Measurements from ENCODE around the gene SESTD1.

SESTD1 gene, protein sequence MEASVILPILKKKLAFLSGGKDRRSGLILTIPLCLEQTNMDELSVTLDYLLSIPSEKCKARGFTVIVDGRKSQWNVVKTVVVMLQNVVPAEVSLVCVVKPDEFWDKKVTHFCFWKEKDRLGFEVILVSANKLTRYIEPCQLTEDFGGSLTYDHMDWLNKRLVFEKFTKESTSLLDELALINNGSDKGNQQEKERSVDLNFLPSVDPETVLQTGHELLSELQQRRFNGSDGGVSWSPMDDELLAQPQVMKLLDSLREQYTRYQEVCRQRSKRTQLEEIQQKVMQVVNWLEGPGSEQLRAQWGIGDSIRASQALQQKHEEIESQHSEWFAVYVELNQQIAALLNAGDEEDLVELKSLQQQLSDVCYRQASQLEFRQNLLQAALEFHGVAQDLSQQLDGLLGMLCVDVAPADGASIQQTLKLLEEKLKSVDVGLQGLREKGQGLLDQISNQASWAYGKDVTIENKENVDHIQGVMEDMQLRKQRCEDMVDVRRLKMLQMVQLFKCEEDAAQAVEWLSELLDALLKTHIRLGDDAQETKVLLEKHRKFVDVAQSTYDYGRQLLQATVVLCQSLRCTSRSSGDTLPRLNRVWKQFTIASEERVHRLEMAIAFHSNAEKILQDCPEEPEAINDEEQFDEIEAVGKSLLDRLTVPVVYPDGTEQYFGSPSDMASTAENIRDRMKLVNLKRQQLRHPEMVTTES

DNA sequence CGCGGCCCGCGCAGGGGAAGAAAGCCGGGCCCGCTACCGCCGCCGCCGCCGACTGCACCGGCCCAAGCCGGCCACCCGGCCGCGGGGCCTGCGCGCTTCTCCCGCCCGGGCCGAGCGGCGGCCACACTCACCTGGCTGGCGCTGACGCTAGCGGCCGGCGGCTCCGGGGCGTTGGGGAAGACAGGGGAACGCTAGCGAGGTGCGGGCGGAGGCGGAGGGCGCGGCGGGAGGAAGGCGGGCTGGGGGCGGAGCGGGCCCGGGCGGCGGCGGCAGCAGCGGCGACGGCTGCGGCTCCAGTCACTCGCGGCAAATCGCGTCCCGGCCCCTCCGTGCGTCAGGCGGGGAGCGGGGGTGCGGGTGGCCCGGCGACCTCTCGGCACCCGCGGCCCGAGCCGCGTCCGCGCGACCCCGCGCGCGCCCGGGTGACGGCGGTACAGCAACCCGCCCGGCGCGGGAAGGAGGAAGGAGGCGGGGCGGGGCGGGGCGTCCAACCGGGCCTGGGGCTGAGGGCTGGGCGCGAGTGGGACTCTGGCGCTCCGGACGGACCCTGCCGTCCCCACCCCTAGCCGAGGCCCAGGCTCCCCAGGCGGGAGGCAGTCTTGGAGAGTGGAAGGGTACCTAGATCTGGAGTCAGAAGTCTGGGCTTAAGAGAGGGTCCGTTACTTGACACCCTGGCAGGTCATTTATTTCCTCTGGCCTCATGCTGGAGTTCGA is at the start of gene SESTD1:
TSS of gene SESTD1 (minus strand) at position 465 of the 714 bp plus-strand sequence. CDS start 72,991 bp downstream, outside the sequence.
- no peak for DNase-seq (ENCODE audit: low spot score)

DNA sequence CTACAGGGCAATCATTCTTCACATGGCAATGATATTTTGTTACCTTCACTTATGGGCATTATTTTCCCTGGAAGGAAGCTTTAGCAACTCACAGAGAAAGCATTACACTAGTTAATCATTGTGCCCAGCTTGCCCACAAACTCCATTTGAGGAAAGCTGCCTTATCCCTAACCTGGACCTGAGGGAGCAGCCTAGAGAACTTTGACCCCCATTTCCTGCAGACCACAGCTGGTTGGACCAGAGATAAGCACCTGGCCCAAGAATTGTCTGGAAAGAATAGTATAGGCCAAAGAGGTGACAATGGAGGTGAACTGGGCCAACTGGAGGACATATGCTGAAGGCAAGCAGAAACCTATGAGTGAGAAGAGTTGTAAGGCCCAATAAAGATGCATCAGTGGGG is 48.4 kb upstream of the SESTD1 start:
- DNase-seq (ENCODE audit: low spot score): no peak

DNA sequence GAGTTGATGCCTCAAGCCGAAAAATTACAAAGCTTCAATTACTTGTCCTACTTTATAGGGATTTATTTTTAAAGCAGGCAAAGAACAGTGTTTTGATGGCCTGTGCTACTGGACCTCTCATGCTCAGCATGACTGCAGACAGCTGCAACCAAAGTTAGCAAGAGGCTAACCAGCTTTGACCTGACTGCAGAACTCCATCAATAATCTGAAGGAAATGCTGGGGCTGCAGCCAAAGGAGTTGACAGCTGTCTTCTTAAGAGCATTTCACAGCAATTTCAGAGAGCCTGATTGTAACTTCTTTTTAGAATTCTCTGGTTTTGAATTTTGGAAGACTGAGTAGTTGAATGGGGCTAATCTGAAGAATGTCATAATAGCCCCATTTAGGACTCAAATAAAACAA is 46.5 kb upstream of the SESTD1 start:
- no peak for DNase-seq (ENCODE audit: low spot score)

DNA sequence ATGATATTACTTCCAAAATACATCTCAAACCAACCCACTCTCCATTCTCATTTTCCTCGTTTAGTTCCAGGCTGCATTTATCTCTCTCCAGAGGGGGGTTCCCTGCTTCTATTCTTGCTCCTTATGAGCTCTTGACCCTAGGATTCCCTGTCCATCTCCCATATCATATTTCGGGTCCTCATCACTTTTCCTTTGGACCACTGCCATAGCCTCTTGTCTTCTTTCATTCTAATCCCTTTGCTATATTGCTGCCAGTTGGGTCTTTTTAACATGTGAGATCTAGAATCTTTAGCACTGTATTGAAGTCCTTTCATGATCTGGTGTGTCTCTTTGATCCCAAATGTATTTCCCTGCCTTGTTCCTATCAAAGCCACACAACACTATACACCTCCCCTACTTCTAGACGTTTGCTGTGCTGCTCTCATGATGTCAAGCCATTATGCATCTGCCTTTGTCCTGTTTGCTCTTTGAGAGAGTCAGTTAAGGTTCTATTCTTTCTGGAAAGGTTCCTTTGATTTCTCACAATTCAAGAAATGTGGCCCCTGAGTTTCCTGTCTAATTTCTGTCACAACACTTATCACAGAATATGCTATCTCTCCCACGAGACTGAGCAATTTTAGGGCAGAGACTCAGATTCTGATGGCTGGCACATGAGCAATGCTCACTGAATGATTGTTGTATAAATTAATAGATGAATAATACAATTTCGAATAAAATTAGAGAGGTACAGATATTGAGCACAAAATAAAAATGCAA is 43.2 kb upstream of the SESTD1 start:
- no peak for DNase-seq (ENCODE audit: low spot score)

DNA sequence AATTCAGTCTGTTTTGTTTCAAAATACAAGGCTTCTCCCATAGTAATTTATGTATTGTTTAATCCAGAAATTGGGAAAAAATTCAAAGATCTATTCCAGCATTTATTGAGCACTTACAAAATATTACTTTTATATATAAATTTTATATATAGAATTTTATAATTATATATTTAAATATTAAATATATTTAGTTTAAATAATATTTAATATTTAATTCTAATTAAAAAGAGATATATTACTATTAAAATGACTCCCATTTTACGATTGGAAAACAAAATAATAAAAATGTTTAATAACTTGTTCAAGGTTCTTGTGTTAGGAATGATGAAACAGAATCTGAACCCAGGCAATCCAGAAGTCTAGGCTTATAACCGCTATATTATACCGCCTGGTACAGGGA is 40.5 kb upstream of the SESTD1 start:
- DNase-seq (ENCODE audit: low spot score): no peak

DNA sequence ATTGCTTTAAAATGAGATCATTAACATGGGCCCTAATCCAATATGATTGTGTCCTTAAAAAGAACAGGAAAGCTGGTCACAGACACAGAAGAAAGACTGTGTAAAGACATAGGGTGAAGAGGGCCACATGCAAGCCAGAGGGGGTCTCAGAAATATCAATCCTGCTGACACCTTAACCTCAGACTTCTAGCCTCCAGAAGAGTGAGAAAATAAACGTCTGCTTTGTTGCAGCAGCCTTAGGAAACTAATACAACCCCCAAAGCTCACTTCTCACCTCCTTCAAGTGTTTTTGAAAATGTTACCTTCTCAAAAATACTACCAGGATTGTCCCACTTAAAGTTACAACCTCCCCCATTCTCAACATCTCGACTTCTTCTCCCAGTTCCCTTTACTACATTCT is 39.8 kb upstream of the SESTD1 start:
- no peak for DNase-seq (ENCODE audit: low spot score)

DNA sequence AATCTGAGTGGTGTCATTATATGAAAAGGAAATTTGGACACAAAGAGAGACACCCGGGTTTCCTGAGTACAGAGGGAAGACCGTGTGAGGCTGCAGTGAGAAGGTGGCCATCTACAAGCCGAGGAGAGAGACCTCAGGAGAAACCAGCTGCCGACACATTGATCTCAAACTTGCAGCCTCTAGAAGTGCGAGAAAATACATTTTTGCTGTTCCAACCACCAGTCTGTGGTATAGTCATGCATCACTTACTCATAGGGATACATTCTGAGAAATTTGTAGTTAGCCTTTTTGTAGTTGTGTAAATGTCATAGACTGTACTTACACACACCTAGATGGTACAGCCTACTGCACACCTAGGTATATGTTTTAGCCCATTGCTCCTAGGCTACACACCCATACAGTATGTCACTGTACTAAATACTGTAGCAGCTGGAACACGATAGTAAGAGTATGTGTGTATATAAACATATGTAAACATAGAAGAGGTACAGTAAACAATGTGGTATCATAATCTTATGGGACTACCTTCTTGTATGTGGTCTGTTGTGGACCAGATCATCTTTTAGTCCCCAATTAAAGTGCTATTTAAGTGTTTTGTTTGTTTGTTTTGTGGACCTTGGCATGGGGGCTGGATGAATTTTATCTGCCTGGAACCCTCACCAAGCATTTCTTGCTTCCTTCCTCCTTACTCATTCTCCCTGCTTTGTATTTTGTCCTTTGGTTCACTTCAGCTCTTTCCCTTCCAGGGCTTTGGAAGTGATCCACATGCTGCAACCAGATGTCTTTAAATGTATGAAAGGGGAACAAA is 38.3 kb upstream of the SESTD1 start:
- no peak for DNase-seq (ENCODE audit: low spot score)

DNA sequence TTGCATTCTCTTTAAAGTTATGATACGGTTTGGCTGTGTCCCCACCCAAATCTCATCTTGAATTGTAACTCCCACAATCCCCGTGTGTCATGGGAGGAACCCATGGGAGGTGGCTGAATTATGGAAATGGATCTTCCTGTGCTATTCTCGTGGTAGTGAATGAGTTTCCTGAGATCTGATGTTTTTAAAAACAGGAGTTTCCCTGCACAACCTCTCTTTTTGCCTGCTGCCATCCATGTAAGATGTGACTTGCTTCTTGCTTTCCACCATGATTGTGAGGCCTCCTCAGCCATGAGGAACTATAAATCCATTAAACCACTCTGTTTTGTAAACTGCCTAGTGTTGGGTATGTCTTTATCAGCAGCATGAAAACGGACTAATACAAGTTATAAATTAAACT is 37.5 kb upstream of the SESTD1 start:
- DNase-seq (ENCODE audit: low spot score): no peak

DNA sequence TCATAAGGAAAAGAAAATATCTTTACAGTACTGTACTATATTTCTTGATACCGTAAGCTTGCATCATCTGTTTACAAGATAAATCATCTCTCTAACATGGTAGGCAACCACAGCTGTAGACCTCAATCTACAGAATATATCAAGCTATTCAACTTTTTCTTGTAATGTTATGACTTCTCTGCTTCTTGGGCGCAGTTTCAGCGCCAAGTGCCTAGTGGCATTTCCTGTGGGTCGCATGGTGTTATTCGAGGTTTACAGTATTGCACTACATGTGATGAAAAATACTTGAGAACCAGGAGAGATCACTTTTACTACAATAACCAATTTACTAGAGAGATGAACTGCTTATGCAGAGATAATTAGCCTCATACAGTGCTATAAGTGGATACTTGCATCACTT is 34.0 kb upstream of the SESTD1 start:
- no peak for DNase-seq (ENCODE audit: low spot score)

DNA sequence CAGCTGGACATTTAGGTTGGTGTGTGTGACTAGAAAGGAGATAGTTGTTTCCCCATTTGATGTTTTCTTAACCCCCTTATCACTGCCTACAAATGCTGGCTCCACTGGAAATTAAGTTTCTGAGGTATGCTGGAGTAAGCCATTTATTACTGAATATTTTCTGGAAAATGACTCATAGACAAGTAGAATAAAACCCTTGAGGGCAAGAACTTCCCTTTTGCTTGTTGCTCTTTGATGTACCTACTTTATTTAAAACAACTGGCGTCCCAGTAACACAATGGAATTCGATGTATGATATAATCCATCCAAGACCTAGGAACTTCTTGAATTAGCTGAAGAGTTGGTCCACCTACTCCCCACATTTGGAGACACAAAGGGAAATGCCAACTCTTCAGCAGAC is 33.3 kb upstream of the SESTD1 start:
- DNase-seq (ENCODE audit: low spot score): no peak

DNA sequence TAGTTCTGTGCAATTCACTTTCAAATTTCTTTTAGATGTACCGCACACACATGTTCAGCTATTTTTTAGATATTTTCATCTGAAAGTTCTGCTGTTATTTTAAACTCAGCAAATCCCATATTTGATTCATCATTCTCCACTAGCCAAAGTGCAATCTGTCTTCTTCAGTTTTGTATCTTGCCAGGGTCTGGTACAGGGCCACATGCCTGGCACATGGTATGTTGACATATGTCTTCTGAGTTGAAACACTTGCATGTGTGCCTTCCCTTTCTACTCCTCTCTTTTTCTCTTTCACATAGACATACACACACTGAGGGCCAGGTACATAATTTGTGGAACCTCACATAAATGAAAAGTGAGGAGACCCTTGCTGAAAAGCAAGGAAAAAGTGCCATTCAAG is 25.7 kb upstream of the SESTD1 start:
- no peak for DNase-seq (ENCODE audit: low spot score)

DNA sequence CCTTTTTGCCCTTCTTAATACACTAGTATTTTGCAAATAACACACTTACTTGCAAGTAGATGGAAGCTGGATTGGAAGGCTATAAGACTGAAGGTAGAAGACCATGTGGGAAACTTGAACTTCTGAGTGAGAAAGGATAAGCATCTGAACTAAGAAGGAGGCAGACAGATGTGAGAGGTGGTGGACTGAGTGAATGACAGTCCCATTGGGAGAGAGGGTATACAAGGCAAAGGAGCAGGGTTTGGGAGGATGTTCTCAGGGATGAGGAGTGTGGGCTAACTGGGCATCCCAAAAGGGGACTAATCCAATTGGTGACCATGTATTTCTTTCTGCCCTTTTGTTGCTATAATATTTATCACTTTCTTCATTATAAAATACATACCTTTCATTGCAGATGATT is 20.4 kb upstream of the SESTD1 start:
- DNase-seq (ENCODE audit: low spot score): no peak

DNA sequence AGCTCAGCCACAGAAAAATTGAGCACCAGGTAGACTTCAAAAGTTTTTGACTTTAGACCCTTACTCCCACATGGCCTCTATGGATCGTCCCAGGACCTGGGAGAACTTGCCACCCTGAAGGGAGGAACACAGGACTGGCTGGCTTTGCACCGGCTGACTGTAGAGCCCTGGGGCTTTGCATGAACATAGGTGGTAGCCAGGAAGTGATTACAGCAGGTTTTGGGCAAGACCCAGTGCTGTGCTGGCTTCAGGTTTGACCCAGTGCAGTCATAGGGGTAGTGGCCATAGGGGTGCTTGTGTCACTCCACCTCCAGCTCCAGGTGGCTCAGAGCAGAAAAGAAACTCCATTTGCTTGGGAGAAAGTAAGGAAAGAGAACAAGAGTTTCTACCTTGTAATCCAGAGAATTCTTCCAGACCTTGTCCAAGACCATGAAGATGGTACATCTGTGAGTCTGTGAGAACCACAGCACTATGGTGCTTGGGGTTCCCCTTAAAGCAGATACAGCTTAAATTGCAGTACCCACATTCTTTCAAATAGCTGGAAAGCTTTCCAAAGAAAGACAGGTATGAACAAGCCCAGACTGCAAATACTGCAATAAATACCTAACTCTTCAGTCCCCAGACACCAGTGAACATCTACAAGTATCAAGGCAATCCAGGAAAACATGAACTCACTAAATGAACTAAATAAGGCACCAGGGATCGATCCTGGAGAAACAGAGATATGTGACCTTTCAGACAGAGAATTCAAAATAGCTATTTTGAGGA is 13.0 kb upstream of the SESTD1 start:
- DNase-seq (ENCODE audit: low spot score): no peak

DNA sequence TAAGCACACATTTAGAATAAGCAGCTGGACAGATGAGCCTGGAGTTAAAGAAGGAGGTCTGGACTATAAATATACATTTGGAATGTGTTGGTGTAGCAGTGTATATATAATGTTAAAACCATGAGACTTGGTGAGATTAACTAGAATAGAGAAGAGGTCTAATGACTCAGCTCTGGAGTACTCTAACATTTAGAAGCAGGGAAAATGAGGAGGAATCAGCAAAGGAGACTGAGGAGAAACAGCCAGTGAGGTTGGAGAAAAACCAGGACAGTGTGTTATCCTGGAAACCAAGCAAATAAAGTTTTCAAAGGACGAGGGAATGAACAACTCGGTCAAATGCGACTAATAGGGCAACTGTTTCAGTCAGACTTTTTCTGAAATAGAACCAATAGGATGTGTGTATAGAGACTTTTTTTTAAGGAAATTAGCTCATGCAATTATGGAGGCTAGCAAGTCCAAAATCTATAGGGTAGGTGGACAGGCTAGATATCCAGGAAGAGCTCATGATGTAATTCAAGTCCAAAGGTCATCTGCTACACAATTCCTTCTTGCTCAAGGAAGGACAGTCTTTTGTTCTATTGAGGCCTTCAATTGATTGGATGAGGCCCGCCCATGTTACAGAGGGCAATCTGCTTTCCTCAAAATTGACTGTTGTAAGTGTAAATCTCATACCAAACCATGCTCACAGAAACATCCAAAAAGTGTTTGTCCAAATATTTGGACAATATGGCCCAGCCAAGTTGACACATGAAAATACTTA is 10.8 kb upstream of the SESTD1 start:
- DNase-seq (ENCODE audit: low spot score): no peak

DNA sequence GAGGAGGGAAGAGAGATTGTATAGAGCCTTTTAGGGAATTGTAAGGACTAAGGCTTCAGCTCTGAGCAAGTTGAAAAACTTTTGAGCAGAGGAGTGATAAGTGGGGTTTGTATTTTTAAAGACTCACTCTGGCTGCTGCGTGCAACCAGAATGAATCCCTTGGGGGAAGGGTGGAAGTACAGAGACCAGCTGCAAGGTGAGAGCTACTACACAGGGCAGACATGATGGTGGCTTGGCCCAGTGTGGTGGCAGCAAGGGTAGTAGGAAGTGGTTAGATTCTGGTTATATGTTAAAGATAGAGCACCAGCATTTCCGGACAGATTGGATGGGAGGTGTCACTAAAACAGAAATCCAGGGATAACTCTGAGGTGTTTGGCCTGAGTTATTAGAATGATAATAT is 10.1 kb upstream of the SESTD1 start:
- DNase-seq (ENCODE audit: low spot score): no peak

DNA sequence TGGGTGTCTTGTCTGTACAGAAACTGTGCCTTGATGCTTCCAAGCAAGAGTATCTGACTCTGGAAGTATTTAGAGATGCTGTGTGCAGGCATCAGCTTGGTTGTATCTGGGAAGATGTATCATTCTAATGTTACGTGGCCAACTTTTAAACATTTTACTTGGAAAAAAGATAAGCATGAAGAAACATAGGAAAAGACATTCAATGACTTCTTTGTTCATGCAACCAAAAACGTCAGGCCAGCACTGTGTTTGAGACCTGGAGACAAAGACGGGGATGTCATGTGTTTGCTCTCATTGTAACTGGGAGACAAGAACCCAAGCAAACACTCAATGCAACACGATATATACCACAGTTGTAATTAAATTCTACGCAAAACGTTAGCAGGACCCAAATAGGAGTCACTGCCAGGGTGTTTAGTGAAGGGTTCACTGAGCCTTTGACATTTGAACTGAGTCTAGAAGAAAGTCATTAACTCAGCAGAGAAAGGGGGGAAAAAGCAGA is 8.9 kb upstream of the SESTD1 start:
- no peak for DNase-seq (ENCODE audit: low spot score)

DNA sequence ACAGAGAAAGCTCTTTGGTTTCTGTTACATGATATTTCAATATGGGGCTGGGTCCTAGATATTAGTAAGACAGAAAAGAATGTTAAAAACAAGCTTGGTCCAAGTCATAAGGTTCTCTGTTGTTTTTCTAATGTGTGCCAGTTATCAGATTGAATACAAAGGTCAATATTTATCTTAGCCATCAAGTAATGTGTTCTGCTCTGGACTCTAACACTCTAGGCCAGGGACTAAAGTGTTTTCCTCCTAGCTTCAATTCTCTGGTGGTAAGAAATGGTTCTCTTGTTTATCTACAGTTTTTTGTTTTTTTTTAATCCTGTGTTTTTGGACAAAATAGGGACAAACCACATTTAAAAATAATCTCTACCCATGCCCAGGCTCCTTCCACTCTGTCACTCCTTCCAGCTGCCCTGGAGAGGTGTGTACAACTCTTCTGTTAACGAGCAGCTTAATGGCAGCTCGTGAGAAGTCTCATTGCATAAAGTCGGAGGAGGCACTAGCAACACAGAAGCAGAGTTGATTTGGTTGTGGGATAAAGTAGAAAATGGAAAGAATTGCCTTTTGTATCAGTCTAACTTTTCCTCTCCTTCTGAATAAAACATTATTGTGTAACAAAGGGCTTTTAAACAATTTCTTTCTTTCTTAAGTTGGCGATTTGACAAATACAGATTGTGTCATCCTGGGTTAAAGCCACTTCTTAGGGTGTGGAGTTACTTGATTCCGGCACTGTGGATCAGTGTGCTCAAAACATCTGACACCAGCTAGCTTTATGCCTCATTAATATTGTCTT is 8.0 kb upstream of the SESTD1 start:
- no peak for DNase-seq (ENCODE audit: low spot score)

DNA sequence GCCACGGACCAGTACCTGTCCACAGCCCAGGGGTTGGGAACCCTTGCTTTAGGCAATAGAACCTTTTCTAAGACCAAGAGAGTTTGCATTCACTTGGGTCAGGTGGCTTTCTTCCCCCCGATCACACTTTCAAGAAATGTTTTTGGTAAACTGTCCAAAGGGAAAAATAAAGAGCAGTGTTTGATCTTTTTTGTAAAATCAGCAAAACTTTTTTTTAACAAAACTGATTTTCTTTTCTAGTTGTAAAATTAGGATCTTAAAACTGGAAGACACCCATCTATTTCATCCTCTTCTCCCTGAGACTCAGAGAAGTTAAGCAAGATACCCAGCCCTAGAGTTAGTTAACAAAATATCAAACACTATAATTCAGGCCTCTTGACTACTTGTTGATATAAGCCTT is 6.1 kb upstream of the SESTD1 start:
- DNase-seq (ENCODE audit: low spot score): no peak
